ENCODE data around the gene RNU6-9. TPM values are rescaled to one million over a fixed set of nuclear protein-coding genes. Genes with fewer than 3 reads are reported as not detected.

Gene RNU6-9
- total RNA-seq: not detected
- polyA plus RNA-seq: not detected
- long read RNA-seq, donor 1: 0 reads
- long read RNA-seq, donor 2: 0 reads
- long read RNA-seq, donor 3, partial matches to known transcripts: 0 of 1 reads
- long read RNA-seq, donor 3, other reads (novel, unspliced or antisense): 0 of 1 reads

- H3K27me3 ChIP-seq: no peaks in the 10 kb centered on the region
- H3K27ac ChIP-seq: peak within 1 kb of the TSS; percentile 83 to 98 (median 93)
- H3K36me3 ChIP-seq: peaks cover 0 to 38% (median 18%) of the 10 kb centered on the region in 9 donors
- peaks cover 0 to 16% (median 6%) of the 10 kb centered on the region in 12 donors for H3K4me1 ChIP-seq
- ATAC-seq (peak; percentile 95 to 99 (median 97)), DNase-seq (peak; percentile 91 to 95 (median 93))
- 1% methylated on average over 37 to 69 of the region's 69 CpGs for WGBS, 4 donors
- H3K9me3 ChIP-seq: no peaks in the 10 kb centered on the region
- H3K4me3 ChIP-seq: peak within 1 kb of the TSS; percentile 50 to 95 (median 88)
- intact Hi-C loops (cut with DNase I): loop anchor here in 1 of 10 donors (2.0 kb wide), 1 partner anchor 28 kb away; no protein-coding TSS in a partner anchor
- TF ChIP-seq POLR2A (IDR thresholded peaks at IDR 0.05): peak in 1 of 2 donors; percentile 70
- no peak for TF ChIP-seq CTCF (IDR thresholded peaks at IDR 0.05)
These were observed at the start of gene RNU6-9, which contains the start of gene MED16 for GRCh38 chr19:892894-893689. Gene RNU6-9 (plus strand): TSS chr19:893484. Gene MED16 (minus strand): TSS chr19:893187. CDS start chr19:891131, 2,056 bp downstream.

GRCh38 chr19:843836-844545 is 49.3 kb upstream of the RNU6-9 start:
- DNase-seq: no peak
- H3K27me3 ChIP-seq: peaks cover 11 to 71% (median 30%) of the 10 kb centered on the region in 9 donors

GRCh38 chr19:844546-844971 is 48.7 kb upstream of the RNU6-9 start:
- no peaks in the 10 kb centered on the region for H3K9me3 ChIP-seq
- WGBS, 4 donors: 30 to 70% (median 50%) methylated on average over 6 to 11 of the region's 11 CpGs
- intact Hi-C loops (cut with DNase I): no loop called here
- H3K27me3 ChIP-seq: peaks cover 11 to 68% (median 30%) of the 10 kb centered on the region in 9 donors
- TF ChIP-seq POLR2A (IDR thresholded peaks at IDR 0.05) (no peak), CTCF (IDR thresholded peaks at IDR 0.05) (no peak)
- no peaks in the 10 kb centered on the region for H3K36me3 ChIP-seq
- no peak for ATAC-seq
- no peak overlapping the region for H3K27ac ChIP-seq
- DNase-seq: no peak
- peaks cover 0 to 23% (median 8%) of the 10 kb centered on the region in 12 donors for H3K4me1 ChIP-seq
- H3K4me3 ChIP-seq: no peak overlapping the region

More at GRCh38 chr19:843836-844545, 49.3 kb upstream of the RNU6-9 start:
- no peak for ATAC-seq
- peak overlapping the region in 9 of 12 donors; percentile 14 to 46 (median 24) for H3K4me3 ChIP-seq
- peaks cover 0 to 29% (median 8%) of the 10 kb centered on the region in 12 donors for H3K4me1 ChIP-seq
- TF ChIP-seq POLR2A (IDR thresholded peaks at IDR 0.05) (no peak), CTCF (IDR thresholded peaks at IDR 0.05) (no peak)
- no peak overlapping the region for H3K27ac ChIP-seq
- no peaks in the 10 kb centered on the region for H3K9me3 ChIP-seq
- no peaks in the 10 kb centered on the region for H3K36me3 ChIP-seq
- WGBS, 4 donors: 3 to 50% (median 35%) methylated on average over 11 to 68 of the region's 70 CpGs
- intact Hi-C loops (cut with DNase I): no loop called here

Data from heart left ventricle (tissue), 16 donors.